ENCODE data around the gene SPATA31C2. TPM values are rescaled to one million over a fixed set of nuclear protein-coding genes. Genes with fewer than 3 reads are reported as not detected.
A peak's percentile ranks its signal among the peaks of the same experiment; 100 is the strongest.
"Not testable (repeated sequence)": the region's sequence is repeated elsewhere in the genome, so short reads cannot be mapped to it uniquely, and the experiment has no call there.

The SPATA31C2 gene
- total RNA-seq = not detected

GRCh38 chr9:88138375-88138774, at the start of gene SPATA31C2:
TSS of gene SPATA31C2 (minus strand) at chr9:88138475. CDS start at chr9:88138446, 29 bp downstream.
- ATAC-seq; H3K36me3 Mint-ChIP-seq (ENCODE audit: low read depth); H3K27me3 Mint-ChIP-seq (ENCODE audit: low read depth); POLR2A ChIA-PET; H3K4me1 Mint-ChIP-seq (ENCODE audit: low read depth); CTCF ChIA-PET; DNase-seq; H3K4me3 Mint-ChIP-seq; H3K9me3 Mint-ChIP-seq (ENCODE audit: insufficient read depth); H3K27ac Mint-ChIP-seq: not testable (repeated sequence)

- H3K27me3 Mint-ChIP-seq (ENCODE audit: low read depth) = peaks cover 47% of the 10 kb centered on the region
These were observed 49.4 kb upstream of the SPATA31C2 start for GRCh38 chr9:88187631-88188030.

GRCh38 chr9:88186495-88187110, 48.3 kb upstream of the SPATA31C2 start:
- Mint-ChIP-seq H3K4me1 (ENCODE audit: low read depth) (no peaks in the 10 kb centered on the region), H3K27ac (no peak overlapping the region), H3K9me3 (ENCODE audit: insufficient read depth) (no peaks in the 10 kb centered on the region), H3K27me3 (ENCODE audit: low read depth) (peaks cover 44% of the 10 kb centered on the region), H3K4me3 (no peak overlapping the region), H3K36me3 (ENCODE audit: low read depth) (no peaks in the 10 kb centered on the region)
- no peak for DNase-seq
- POLR2A ChIA-PET = interaction anchor here (0.7 kb wide), 1 partner anchor 60 kb away, joined by 3 read pairs; no protein-coding TSS in a partner anchor
- no peak for ATAC-seq
- CTCF ChIA-PET = no interaction called here

More at GRCh38 chr9:88187631-88188030, 49.4 kb upstream of the SPATA31C2 start:
- Mint-ChIP-seq H3K4me1 (ENCODE audit: low read depth) (no peaks in the 10 kb centered on the region), H3K9me3 (ENCODE audit: insufficient read depth) (no peaks in the 10 kb centered on the region), H3K36me3 (ENCODE audit: low read depth) (no peaks in the 10 kb centered on the region), H3K4me3 (no peak overlapping the region), H3K27ac (no peak overlapping the region)
- ChIA-PET CTCF (no interaction called here), POLR2A (no interaction called here)
- ATAC-seq (no peak), DNase-seq (no peak)

- peaks cover 2% of the 10 kb centered on the region for H3K36me3 Mint-ChIP-seq (ENCODE audit: low read depth)
- no peak overlapping the region for H3K4me3 Mint-ChIP-seq
- ATAC-seq (no peak), DNase-seq (no peak)
- H3K27me3 Mint-ChIP-seq (ENCODE audit: low read depth) = peaks cover 43% of the 10 kb centered on the region
- ChIA-PET CTCF (no interaction called here), POLR2A (no interaction called here)
- no peak overlapping the region for H3K27ac Mint-ChIP-seq
- H3K9me3 Mint-ChIP-seq (ENCODE audit: insufficient read depth) = no peaks in the 10 kb centered on the region
- H3K4me1 Mint-ChIP-seq (ENCODE audit: low read depth) = peaks cover 7% of the 10 kb centered on the region
These were observed 46.7 kb upstream of the SPATA31C2 start for GRCh38 chr9:88184976-88185375.

- Mint-ChIP-seq H3K36me3 (ENCODE audit: low read depth) (peaks cover 2% of the 10 kb centered on the region), H3K9me3 (ENCODE audit: insufficient read depth) (no peaks in the 10 kb centered on the region), H3K27me3 (ENCODE audit: low read depth) (peaks cover 39% of the 10 kb centered on the region), H3K27ac (no peak overlapping the region), H3K4me1 (ENCODE audit: low read depth) (peaks cover 16% of the 10 kb centered on the region), H3K4me3 (no peak overlapping the region)
- DNase-seq (no peak), ATAC-seq (no peak)
- ChIA-PET POLR2A (no interaction called here), CTCF (no interaction called here)
These were observed 45.7 kb upstream of the SPATA31C2 start for GRCh38 chr9:88183798-88184495.

GRCh38 chr9:88182501-88182900, 44.2 kb upstream of the SPATA31C2 start:
- Mint-ChIP-seq H3K36me3 (ENCODE audit: low read depth) (peaks cover 2% of the 10 kb centered on the region), H3K27ac (no peak overlapping the region), H3K9me3 (ENCODE audit: insufficient read depth) (no peaks in the 10 kb centered on the region), H3K27me3 (ENCODE audit: low read depth) (peaks cover 42% of the 10 kb centered on the region), H3K4me3 (no peak overlapping the region), H3K4me1 (ENCODE audit: low read depth) (peaks cover 24% of the 10 kb centered on the region)
- ATAC-seq (no peak), DNase-seq (no peak)
- ChIA-PET CTCF (no interaction called here), POLR2A (no interaction called here)

- CTCF ChIA-PET = interaction anchor here (1.0 kb wide), 1 partner anchor 124 kb away, joined by 3 read pairs; no protein-coding TSS in a partner anchor
These were observed 41.9 kb upstream of the SPATA31C2 start for GRCh38 chr9:88180081-88180765.

GRCh38 chr9:88179062-88179521, 40.8 kb upstream of the SPATA31C2 start:
- Mint-ChIP-seq H3K27ac (peak overlapping the region; percentile 65), H3K9me3 (ENCODE audit: insufficient read depth) (no peaks in the 10 kb centered on the region), H3K27me3 (ENCODE audit: low read depth) (peaks cover 57% of the 10 kb centered on the region), H3K4me3 (no peak overlapping the region), H3K36me3 (ENCODE audit: low read depth) (peaks cover 2% of the 10 kb centered on the region), H3K4me1 (ENCODE audit: low read depth) (peaks cover 31% of the 10 kb centered on the region)
- POLR2A ChIA-PET = interaction anchor here (0.5 kb wide), 1 partner anchor 134 kb away, joined by 3 read pairs; no protein-coding TSS in a partner anchor
- ATAC-seq (peak; percentile 87), DNase-seq (peak; percentile 79)
- CTCF ChIA-PET = interaction anchor here (1.0 kb wide), 1 partner anchor 125 kb away, joined by 3 read pairs; no protein-coding TSS in a partner anchor

More at GRCh38 chr9:88180081-88180765, 41.9 kb upstream of the SPATA31C2 start:
- Mint-ChIP-seq H3K36me3 (ENCODE audit: low read depth) (peaks cover 2% of the 10 kb centered on the region), H3K27ac (peak overlapping the region; percentile 5), H3K27me3 (ENCODE audit: low read depth) (peaks cover 55% of the 10 kb centered on the region), H3K9me3 (ENCODE audit: insufficient read depth) (no peaks in the 10 kb centered on the region), H3K4me3 (no peak overlapping the region), H3K4me1 (ENCODE audit: low read depth) (peaks cover 31% of the 10 kb centered on the region)
- no peak for ATAC-seq
- no peak for DNase-seq
- POLR2A ChIA-PET = no interaction called here

GRCh38 chr9:88178641-88179040, 40.4 kb upstream of the SPATA31C2 start:
- Mint-ChIP-seq H3K27me3 (ENCODE audit: low read depth) (peaks cover 54% of the 10 kb centered on the region), H3K36me3 (ENCODE audit: low read depth) (peaks cover 2% of the 10 kb centered on the region), H3K4me3 (no peak overlapping the region), H3K27ac (peak overlapping the region; percentile 65), H3K4me1 (ENCODE audit: low read depth) (peaks cover 31% of the 10 kb centered on the region), H3K9me3 (ENCODE audit: insufficient read depth) (no peaks in the 10 kb centered on the region)
- DNase-seq (no peak), ATAC-seq (no peak)
- CTCF ChIA-PET = no interaction called here
- POLR2A ChIA-PET = no interaction called here

GRCh38 chr9:88177371-88177770, 39.1 kb upstream of the SPATA31C2 start:
- ATAC-seq (no peak), DNase-seq (no peak)
- POLR2A ChIA-PET = no interaction called here
- no peaks in the 10 kb centered on the region for H3K9me3 Mint-ChIP-seq (ENCODE audit: insufficient read depth)
- H3K27ac Mint-ChIP-seq = no peak overlapping the region
- CTCF ChIA-PET = no interaction called here
- peaks cover 48% of the 10 kb centered on the region for H3K27me3 Mint-ChIP-seq (ENCODE audit: low read depth)
- peaks cover 31% of the 10 kb centered on the region for H3K4me1 Mint-ChIP-seq (ENCODE audit: low read depth)
- peaks cover 2% of the 10 kb centered on the region for H3K36me3 Mint-ChIP-seq (ENCODE audit: low read depth)
- H3K4me3 Mint-ChIP-seq = no peak overlapping the region

GRCh38 chr9:88174324-88174723, 36.0 kb upstream of the SPATA31C2 start:
- Mint-ChIP-seq H3K9me3 (ENCODE audit: insufficient read depth) (no peaks in the 10 kb centered on the region), H3K36me3 (ENCODE audit: low read depth) (no peaks in the 10 kb centered on the region), H3K4me3 (no peak overlapping the region), H3K4me1 (ENCODE audit: low read depth) (peaks cover 19% of the 10 kb centered on the region), H3K27ac (no peak overlapping the region), H3K27me3 (ENCODE audit: low read depth) (peaks cover 42% of the 10 kb centered on the region)
- POLR2A ChIA-PET = no interaction called here
- ATAC-seq (no peak), DNase-seq (no peak)
- CTCF ChIA-PET = interaction anchor here (1.2 kb wide), 1 partner anchor 9 kb away, joined by 3 read pairs; no protein-coding TSS in a partner anchor
